ENCODE data around the gene AMPD3.

AMPD3 gene

DNA sequence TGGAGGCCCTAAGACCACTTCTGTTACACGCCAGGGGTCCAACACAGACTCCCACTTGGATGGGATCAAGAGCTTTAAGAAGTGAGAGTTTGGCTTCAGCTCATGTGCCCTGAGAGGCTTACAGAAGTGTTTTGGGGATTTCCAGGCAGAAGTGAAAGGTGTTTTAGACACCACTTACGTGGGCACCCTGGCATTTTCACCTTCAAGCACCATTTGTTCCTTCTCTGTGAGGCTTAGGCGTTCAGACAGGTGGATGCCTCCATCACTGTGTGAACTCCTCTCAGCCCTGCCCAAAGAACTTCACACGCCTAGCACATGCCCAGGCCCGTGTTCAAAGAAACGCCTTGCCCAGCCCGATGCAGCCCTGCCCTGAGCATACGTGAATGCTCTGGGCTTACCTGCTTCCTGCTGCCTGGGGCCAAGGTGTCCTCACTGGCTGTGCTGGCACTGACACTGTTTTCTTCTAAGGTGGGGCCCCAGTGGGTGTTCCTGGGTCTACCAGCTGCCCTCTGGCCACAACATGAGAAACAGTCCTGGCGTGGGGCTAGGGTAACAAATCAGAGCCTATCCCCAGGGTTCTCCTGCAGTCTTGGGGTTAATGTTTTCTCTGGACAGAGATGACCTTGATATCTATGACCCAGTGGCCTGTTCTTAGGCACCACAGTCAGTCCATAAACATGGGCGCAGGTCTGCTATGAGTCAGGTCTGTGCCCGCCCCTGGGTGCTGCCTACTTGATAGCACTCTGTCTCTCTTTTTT lies 34.0 kb downstream of the AMPD3 start:
- no peak for DNase-seq (ENCODE audit: low read depth)

DNA sequence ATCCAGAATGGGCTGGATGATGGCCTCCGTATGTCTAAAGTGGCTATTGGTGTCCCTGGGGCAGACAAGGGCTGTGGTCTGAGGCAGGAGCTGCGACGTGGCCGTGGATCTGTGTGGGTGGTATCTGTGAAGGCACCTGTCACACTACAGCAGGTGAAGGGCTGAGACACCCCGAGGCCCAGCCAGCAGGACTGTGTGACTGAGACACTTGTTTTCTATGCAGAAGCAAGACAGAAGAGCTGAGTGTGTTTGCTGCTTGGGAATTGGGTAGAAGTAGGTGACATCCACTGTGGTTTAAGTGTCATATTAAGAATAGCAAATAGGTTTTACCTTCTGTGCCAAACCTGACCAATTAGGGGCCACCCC lies 35.0 kb downstream of the AMPD3 start:
- no peak for DNase-seq (ENCODE audit: low read depth)

DNA sequence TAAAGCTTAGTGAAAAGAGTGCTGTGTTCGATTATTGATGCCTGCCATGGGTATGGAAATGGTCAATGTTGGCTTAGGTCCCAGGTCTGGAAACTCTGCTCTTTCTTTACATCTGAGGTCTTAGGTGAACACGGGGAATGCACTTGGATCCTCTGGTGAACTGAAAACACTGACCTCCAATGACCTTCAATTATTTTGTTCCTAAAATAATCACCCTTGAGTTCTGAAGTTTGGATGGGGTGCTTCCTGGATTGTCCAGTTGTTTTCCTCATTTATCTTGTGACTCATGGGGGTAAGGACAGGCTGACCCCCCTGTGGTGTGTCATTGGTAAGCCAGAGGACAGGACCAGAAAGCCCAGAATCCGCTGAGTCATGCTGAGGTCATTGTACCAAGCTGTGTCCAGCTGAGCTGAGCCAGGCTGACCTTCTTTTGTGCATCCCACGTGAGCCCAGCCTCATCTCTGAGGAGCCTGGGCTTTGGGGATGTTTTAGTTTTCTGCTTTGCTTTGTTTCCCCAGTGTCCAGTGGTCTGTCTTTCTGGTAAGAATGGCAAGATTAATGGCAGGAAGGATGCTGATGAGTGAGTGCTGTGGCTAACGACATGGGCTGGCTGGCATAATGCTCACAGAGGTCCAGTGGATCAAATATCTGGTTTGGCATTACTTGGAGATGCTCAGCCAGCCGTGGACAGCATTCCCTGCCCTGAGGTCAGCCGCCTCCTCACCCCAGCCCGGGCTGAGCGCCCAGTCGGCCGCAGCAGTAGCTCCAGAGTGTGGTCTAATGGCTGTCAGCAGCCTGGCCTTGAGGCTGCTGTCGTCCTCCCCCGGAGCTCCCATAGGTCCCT lies 35.6 kb downstream of the AMPD3 start:
- no peak for DNase-seq (ENCODE audit: low read depth)

DNA sequence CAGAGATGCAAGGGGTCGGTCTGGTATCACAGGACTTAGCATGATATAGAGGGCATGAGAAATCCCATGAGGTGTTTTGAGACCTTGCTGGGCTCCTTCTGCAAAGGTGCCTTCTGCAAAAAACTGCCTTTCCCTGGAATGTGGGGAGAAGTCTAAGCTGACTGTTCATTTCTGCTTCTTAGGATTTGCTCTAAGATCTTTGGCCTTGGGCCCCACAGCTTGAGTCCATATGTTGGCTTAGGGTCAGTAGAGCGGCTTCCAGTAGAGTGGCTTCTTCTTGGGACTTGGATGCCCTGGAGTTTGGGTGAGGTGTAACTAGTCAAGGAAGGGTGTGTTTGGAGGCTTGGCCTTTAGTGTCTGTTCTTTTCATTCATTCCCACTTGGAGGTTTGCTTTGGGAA lies 37.0 kb downstream of the AMPD3 start:
- no peak for DNase-seq (ENCODE audit: low read depth)

DNA sequence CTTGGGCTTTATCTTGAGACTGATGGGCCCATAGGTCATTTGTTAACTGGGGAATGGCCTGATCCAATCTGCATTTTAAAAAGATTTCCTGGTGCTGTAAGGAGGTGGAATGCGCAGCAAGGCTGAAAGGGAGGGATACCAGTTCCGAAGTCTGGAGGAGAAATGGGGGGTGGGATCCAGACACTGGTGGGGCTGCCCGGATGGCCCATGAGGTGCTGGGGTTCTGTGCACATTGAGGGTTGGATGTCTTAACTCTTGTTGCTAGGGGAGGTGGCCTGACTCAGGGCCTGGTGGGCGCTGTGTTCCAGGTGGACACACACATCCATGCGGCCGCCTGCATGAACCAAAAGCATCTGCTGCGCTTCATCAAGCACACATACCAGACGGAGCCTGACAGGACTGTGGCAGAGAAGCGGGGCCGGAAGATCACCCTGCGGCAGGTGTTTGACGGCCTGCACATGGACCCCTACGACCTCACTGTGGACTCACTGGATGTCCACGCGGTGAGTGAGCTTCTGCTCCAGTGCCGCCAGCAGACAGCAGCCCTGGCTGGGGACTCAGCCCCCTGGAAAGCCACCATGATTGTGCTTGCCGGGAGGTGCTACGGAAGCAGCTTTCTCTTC lies 38.1 kb downstream of the AMPD3 start:
- DNase-seq (ENCODE audit: low read depth) = no peak

DNA sequence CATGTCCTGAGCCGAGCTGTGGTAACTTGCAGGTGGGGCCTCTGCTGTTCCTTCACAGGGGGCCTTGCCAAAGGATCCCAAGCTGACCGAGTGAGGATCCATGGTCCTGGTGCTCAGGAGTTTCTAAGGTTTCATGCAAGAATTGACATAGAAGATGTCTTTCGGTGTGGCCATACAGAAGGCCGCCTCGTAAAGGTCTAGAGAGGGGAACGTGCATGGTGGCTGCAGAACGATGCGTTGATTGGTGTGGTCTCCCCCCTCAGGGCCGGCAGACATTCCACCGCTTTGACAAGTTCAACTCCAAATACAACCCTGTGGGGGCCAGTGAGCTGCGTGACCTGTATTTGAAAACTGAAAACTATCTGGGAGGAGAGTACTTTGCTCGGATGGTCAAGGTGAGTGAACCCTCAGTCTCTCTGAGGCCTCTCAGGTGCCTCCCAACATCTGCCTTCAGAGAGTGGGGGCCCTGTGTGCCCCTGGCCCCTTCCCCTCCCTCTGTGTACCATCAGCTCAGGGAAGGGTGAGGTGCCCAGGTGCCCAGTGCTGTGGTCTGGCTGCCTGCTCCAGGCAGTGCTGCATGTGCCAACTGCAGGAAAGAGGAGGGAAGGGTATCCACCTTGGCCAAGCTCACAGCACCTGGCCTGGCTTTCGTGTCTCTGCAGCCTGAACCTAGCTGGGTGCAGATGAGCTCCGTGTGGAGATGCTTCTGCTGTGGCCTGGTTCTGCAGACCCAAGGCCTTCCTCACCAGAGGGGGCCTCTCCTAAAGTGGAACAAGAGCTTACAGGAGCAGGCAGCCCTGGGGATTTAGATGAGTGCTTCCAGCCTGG lies 39.8 kb downstream of the AMPD3 start:
- no peak for DNase-seq (ENCODE audit: low read depth)

DNA sequence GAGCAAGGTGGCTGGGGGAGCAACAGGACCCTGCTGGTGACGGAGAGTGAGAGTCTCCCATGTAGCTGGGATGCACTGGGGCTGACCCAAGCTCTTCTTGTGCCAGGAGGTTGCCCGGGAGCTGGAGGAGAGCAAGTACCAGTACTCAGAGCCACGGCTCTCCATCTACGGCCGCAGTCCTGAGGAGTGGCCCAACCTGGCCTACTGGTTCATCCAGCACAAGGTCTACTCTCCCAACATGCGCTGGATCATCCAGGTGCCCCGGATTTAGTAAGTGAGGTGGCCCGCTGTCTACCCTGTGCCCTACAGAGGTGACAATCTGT lies 40.4 kb downstream of the AMPD3 start:
- no peak for DNase-seq (ENCODE audit: low read depth)

DNA sequence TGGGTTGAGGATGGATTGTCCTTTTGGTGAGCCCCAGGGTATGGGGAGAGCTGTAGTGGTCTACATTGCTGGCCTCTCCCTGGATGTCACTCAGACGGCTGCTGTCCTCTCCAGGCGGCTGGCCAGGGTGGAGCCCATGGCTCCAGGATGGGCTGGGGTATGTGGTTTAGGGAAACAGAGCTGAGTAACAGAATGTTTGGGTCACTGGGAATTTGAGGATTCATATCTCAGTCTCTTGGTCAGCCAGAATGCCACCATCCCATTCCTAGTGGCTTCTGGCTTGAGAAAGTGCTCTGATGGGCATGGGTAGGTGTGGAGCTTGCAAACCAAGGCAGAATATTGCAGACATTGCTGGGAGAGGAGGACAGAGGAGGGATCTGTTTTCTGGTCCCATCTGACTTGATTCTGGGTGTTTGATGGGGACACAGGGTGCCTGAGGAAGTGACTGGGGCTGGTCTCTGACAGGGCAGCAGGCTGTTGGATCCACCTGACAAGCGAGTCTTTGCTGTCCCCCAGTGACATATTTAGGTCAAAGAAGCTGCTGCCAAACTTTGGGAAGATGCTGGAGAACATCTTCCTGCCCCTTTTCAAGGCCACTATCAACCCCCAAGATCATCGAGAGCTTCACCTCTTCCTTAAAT lies 41.4 kb downstream of the AMPD3 start:
- DNase-seq (ENCODE audit: low read depth) = no peak

DNA sequence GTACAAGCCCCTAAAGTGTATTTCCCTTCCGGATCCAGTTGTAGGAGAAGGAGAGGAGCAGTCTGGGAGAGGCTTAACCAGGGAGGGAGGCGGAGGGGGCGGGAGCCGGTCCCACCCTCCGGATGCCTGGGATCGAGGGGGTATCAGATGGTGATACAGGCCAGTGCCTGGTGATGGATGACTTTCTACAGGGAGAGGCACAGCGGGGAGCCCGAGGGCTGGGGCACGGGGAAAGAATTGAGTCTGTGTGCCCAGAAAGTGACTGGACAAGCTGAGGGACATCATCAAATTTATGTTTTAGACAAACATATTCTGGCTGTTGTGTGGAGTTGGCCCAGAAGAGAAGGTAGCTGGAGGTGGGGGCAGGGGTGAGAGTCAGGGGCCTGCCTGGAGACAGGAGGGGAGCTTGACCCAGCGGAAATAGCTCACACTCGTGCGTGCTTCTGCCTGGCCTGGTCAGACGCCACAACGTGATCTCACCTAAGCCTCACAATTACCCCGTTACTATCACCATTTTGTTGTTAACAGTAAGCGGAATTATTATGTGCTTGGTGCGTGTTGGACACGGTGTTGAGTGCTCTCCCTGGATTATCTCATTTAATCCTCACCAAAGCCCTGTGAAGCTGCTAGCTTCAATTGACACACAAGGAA lies 42.4 kb downstream of the AMPD3 start:
- no peak for DNase-seq (ENCODE audit: low read depth)

DNA sequence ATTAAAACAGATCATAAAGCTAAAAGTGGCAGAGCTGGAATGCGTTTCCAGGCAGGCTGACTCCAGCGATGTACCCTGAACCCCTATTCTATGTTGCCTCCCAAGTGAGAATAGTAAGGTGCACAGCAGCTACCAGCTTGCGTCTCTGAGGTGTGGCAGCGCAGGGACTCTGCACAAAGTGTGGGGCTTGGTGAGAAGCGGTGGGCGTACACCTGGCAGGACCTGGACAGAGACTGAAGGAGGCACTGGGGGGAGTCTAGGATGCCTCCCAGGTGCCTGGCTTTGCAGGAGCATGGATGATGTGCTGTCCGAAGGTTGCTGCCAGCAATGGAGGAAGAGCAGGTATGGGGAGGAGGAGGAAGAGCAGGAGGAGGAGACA lies 42.9 kb downstream of the AMPD3 start:
- no peak for DNase-seq (ENCODE audit: low read depth)

DNA sequence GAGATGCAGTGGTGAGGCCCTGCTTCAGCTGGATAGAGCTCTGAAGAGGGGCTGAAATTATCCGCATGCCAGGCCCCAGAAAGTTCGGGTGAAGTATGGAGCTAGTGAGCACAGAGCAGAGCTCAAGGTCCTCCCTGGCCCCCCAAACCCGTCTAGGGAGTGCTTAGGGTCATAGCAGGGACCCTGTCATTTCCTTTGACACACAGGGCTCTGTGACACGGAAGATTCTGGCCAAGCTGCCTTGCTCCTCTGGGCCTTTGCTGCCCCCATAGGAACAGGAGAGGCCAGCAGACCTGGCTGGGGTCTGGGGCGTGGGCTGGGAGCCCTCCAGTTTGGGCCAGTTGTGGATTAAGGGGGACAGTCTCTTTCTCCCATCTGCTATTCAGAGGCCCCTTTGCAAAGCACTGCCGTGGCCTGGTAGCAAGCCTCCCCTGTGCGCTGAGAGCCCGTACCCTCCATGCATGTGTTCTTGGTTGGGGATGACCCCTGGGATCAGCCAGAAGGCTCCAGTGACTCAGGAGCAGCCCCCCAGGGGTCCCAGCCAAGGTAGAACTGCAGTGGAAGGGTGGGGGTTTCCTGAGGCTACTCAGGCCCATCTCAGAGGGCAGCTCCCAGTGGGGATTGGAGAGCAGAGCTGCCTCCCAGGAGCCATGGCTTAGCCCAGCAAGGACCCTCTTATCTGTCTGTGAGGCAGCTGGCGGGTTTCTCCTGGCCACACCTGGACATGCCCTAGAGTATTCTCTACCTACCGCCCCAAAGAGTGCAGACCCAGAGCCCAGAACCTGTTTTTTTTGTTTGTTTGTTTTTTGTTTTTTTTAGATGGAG lies 43.6 kb downstream of the AMPD3 start:
- no peak for DNase-seq (ENCODE audit: low read depth)

DNA sequence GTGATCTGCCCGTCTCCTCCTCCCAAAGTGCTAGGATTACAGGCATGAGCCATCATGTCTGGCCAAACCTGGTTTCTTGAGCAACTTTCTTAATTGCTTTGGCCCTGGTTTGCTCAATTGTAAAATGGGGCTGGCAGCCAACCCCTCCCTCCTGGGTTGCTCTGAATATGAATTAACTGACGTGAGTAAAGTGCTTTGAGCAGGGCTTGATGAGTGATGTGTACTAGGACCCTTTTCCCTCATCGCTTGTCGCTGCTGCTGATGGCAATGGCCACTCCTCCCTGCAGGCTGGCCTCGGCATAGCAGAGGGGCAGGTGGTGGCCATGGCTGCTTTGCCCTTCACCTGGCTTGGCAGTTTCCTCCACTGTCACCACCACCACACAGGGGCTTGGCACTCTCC lies 44.4 kb downstream of the AMPD3 start:
- no peak for DNase-seq (ENCODE audit: low read depth)

DNA sequence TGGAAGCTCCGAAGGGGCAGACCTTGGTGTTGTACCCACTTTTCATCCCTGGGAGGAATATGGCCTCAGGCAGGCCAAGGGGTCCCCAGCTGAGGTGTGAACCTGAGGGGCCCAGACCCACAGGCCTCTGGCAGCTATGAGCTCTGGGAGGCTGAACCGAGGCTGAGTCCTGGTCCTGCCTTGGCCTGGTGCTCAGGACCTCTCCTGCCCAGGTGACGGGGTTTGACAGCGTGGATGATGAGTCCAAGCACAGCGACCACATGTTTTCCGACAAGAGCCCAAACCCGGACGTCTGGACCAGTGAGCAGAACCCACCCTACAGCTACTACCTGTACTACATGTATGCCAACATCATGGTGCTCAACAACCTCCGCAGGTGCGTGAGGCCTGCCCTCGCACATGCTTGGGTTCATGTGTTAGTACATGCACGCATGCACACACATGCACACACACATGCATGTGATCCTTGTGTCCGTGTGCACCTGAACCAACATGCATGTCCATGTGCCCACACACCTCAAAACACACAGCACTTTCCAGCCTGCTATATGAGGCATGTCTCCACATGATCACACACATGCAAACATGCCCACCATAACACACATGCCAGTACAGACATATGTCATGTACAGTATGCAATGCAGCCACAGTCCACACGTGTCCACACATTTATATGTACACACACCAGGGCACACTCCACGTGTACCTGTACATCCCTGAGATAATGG lies 45.0 kb downstream of the AMPD3 start:
- no peak for DNase-seq (ENCODE audit: low read depth)

DNA sequence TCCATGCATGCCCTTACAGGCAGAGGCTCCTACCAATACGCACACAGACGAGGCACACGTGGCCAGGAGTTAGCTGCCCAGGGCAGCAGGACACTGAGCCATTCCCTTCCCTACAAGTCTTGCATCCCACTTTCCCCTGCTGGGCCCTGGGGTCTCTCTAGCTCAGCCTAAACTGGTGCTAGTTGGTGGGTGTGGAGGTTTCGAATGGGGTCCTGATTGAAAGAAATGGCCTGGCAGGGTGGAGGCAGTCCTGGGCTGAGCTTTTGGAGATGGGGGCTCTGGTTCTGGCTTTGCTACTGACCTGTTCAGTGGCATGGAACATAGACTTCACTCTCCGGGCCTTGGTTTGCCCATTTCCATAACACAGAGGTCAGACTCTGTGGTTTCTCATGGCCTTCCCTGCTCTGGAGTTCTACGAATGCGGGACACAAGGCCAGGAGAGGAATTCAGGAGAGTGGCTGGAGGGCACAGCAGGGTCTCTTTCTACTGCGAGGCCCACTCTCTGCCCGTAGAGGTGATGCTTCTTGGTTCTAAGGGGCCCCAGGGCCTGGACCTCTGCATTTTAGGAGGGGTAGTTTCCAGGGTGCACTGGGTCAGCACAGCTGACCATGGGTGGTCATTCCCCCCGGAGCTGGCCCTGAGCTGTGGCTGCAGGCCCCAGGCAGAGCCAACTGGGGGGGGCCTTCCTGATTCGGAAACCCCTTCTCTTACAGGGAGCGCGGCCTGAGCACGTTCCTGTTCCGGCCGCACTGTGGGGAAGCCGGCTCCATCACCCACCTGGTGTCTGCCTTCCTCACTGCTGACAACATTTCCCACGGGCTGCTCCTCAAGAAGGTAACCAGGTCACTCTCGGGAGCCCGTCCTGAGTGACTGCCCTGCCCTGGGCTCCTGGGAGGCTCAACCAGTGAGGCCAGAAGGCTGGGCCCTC lies 46.0 kb downstream of the AMPD3 start:
- DNase-seq (ENCODE audit: low read depth) = no peak

DNA sequence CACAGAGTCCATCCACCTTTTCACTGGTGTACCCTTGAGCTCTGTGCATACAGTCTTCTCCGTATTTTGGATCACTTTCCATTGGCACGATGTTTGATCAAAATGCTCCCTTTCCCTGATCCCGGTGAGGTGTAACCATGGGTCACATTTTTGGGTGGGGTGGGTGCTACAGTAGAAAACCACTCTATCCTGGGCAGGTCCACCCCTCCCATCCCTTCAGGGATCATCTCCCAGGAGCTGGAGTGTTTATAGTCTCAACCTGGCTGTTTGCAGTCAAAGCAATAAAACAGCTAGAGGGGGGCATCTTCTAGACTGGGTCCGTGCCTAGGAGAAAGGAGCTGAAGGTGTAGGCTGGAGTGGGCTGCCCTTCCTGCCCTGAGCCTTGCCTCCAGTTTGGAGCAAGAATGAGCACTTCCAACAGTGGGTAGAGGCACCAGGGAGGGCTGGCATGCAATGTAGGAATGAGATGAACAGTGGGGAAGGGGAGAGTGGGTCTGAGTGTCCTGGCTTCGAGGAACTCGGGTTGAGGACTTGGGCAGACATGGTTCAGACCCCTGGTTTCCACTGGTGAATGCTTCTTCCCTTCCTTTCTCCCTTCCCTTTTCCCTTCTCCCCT lies 47.1 kb downstream of the AMPD3 start:
- DNase-seq (ENCODE audit: low read depth) = no peak

DNA sequence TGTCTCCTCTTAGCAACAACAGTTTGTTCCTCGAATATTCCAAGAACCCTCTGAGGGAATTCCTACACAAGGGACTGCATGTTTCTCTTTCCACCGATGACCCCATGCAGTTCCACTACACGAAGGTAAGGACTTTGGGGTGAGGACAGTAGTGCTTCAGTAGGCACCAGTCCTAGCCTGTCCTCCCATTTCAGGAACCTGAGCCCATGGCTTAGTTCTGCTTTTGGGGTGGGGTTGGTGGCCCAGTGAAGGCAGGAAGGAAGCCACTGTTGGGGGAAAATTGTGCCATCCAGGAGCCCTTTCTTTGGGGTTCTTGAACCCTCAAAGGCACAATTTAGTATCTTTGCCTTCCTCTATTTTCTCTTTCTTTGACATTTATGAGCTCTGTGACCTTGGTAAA lies 47.7 kb downstream of the AMPD3 start:
- DNase-seq (ENCODE audit: low read depth) = no peak

DNA sequence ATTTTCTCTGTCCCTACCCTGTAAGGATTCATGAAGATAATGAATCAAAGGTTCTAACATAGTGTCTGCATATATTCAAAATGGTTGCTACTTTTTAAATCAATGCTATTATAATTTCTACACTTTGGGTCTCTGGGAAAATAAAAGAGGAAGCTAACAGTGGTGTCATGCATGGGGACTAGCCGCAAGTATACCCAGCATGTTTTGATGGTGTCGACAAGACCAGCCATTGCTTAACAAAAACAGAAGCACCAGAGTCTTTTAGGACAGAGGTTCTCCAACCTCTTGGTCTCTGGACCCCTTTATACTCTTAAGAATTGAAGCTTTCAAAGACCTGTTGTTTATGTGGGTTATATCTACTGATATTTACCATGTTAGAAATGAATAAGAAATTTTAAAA lies 48.2 kb downstream of the AMPD3 start:
- DNase-seq (ENCODE audit: low read depth) = no peak

DNA sequence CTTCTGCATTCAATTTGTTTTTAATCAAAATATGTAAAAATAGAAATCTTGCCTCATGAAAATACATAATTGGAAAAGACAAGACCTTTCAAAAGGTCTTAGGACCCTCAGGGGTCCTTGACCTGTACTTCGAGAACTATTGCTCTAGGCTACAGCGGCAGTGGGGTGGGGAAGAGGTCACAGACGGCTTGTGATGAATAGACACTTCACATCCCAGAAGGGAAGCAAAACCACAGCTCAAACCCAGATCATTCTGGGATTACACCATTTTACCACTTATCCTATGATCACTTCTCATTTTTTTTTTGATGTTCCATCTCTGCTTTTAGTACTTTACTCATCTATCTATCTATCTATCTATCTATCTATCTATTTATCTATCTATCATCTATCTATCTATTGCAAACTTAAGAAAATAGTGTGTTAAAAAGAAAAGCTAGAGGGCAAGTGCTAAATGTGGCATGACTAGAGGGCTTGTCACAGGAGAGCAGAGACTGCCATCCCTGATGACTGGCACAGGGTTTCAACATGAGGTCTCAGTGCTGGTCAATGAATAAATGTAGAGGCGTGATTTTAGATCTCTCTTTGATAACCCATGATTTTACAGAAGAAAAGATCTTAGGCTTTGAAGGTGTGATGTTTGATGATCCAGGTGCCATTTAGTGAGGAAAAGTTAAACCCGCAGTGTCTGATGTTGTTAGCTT lies 48.9 kb downstream of the AMPD3 start:
- no peak for DNase-seq (ENCODE audit: low read depth)
